ENCODE measurements around the gene TMEM235.

TMEM235 gene

DNA sequence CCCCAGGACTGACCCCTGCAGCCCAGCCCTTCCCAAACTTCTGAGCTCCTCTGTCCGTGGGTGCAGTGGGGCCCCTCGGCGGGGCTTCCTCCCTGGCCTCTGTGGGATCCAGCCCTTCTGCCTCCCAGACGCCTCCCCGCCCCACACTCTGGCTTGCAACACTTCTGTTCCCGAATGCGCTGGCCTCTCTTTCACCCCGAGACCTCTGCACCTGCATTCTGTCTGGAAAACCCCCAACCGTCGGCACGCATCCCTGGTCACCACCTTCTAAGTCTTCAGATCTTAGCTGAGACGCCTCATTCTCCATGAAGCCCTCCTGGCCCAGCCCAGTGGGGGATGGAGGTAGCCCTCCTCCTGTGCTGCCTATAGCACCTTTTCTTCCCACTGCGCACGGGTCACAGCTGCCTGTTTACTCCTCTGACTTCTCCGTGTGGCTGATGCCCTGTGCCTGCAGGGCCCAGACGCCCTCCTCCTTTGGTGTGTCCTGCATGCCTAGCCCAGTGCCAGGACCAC lies 26.4 kb downstream of the TMEM235 start:
- Histone ChIP-seq H3K27ac (ENCODE audit: low read length) (peak overlapping the region; percentile 33; the same call in 1 of the 2 replicates), H3K9me3 (ENCODE audit: insufficient read depth, low read length) (no peaks in the 10 kb centered on the region), H3K27me3 (ENCODE audit: low read depth, low read length) (no peaks in the 10 kb centered on the region), H2AFZ (ENCODE audit: low read depth, low read length) (no peak overlapping the region; the same call in 1 of the 2 replicates), H4K20me1 (ENCODE audit: insufficient read depth, low read length) (no peaks in the 10 kb centered on the region), H3K36me3 (replicated peaks; ENCODE audit: low read depth, low read length) (no peaks in the 10 kb centered on the region), H3K79me2 (ENCODE audit: low read length) (no peaks in the 10 kb centered on the region), H3K4me2 (ENCODE audit: low read length) (peak overlapping the region; percentile 91), H3K4me3 (ENCODE audit: low read length) (peak overlapping the region; percentile 75), H3K9ac (ENCODE audit: low read length) (peak overlapping the region; percentile 62), H3K4me1 (ENCODE audit: low read length) (peaks cover 46% of the 10 kb centered on the region)
- TF ChIP-seq EZH2phosphoT487 (IDR thresholded peaks at IDR 0.05; ENCODE audit: low read depth), result no peak
- TF ChIP-seq, protein P1, sequence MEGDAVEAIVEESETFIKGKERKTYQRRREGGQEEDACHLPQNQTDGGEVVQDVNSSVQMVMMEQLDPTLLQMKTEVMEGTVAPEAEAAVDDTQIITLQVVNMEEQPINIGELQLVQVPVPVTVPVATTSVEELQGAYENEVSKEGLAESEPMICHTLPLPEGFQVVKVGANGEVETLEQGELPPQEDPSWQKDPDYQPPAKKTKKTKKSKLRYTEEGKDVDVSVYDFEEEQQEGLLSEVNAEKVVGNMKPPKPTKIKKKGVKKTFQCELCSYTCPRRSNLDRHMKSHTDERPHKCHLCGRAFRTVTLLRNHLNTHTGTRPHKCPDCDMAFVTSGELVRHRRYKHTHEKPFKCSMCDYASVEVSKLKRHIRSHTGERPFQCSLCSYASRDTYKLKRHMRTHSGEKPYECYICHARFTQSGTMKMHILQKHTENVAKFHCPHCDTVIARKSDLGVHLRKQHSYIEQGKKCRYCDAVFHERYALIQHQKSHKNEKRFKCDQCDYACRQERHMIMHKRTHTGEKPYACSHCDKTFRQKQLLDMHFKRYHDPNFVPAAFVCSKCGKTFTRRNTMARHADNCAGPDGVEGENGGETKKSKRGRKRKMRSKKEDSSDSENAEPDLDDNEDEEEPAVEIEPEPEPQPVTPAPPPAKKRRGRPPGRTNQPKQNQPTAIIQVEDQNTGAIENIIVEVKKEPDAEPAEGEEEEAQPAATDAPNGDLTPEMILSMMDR (IDR thresholded peaks at IDR 0.05; ENCODE audit: low read depth, low read length), result no peak

DNA sequence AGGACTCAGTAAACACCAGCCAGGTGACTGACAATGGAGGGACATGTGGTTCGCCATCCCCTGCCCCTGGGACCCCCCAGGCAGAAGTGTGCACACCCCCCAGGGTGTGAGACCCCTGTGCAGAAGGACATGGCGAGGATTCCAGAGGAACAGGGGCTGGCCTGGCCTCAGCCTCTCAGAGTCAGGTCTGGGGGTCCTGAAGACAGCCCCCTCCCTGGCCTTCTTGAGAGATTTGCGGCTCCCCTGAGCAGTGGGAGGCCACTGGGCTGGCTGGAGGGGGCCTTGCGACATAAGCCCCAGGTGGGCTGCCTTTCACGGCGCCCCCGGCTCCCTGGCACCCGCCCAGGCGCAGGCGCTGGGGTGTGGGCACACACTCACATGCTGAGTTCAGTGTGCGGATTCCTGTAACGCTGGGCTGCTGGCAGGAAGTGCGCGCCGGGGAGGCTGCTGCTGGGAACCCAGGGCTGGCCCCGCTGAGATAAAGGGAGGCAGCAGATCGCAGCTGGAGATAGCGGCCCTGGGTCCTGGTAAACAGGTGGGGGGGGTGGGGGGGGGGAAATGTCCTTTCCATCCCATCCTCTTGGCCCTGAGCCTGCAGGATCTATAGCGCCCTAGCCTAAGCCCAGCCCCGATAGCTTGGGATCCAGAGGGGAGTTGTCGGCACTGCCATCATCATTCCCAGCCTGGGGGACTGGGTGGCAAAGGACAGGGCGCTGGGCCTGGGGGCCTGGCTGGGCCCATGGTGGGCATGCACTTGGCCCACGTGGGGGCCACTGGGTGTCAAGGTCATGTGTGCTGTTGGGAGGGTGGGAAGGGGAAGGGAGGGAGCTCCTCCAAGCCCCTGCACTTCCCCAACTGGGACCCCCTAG lies 27.1 kb downstream of the TMEM235 start:
- Histone ChIP-seq H3K27me3 (ENCODE audit: low read depth, low read length) (no peaks in the 10 kb centered on the region), H3K4me3 (ENCODE audit: low read length) (peak overlapping the region; percentile 75), H3K9me3 (ENCODE audit: insufficient read depth, low read length) (no peaks in the 10 kb centered on the region), H2AFZ (ENCODE audit: low read depth, low read length) (peak overlapping the region; percentile 29; the same call in 1 of the 2 replicates), H3K79me2 (ENCODE audit: low read length) (no peaks in the 10 kb centered on the region), H3K27ac (ENCODE audit: low read length) (peak overlapping the region; percentile 33; the same call in 1 of the 2 replicates), H3K9ac (ENCODE audit: low read length) (peak overlapping the region; percentile 62), H3K4me1 (ENCODE audit: low read length) (peaks cover 47% of the 10 kb centered on the region), H3K36me3 (replicated peaks; ENCODE audit: low read depth, low read length) (no peaks in the 10 kb centered on the region), H3K4me2 (ENCODE audit: low read length) (peak overlapping the region; percentile 91), H4K20me1 (ENCODE audit: insufficient read depth, low read length) (no peaks in the 10 kb centered on the region)
- TF ChIP-seq EZH2phosphoT487 (IDR thresholded peaks at IDR 0.05; ENCODE audit: low read depth), result no peak
- TF ChIP-seq, protein P1 (IDR thresholded peaks at IDR 0.05; ENCODE audit: low read depth, low read length), result no peak

DNA sequence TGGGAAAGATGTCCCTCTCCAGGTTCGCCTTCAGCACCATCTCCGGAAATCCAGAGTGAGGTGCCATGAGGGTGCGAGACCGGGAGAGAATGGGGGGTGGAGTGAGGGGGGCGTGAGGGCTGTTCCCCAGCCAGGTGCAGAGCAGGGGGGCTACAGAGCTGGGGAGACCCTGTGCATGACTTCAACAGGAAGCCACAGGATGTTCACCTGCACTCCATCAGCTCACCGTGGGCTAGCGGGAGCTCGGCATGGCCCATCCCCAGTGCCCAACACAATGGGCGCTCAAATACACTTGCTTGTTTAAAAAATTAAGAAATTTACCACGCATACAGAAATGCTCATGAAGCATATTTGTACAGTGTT lies 27.7 kb downstream of the TMEM235 start:
- TF ChIP-seq EZH2phosphoT487 (IDR thresholded peaks at IDR 0.05; ENCODE audit: low read depth), result no peak
- TF ChIP-seq, protein P1 (IDR thresholded peaks at IDR 0.05; ENCODE audit: low read depth, low read length), result no peak
- H3K79me2 ChIP-seq (ENCODE audit: low read length), result no peaks in the 10 kb centered on the region
- no peak overlapping the region for H2AFZ ChIP-seq (ENCODE audit: low read depth, low read length)
- H3K4me3 ChIP-seq (ENCODE audit: low read length), result no peak overlapping the region
- no peaks in the 10 kb centered on the region for H3K27me3 ChIP-seq (ENCODE audit: low read depth, low read length)
- peak overlapping the region; percentile 91; the same call in 1 of the 2 replicates for H3K4me2 ChIP-seq (ENCODE audit: low read length)
- H3K4me1 ChIP-seq (ENCODE audit: low read length), result peaks cover 47% of the 10 kb centered on the region
- no peak overlapping the region for H3K27ac ChIP-seq (ENCODE audit: low read length)
- H3K9ac ChIP-seq (ENCODE audit: low read length), result no peak overlapping the region
- H4K20me1 ChIP-seq (ENCODE audit: insufficient read depth, low read length), result no peaks in the 10 kb centered on the region
- H3K36me3 ChIP-seq (replicated peaks; ENCODE audit: low read depth, low read length), result no peaks in the 10 kb centered on the region
- H3K9me3 ChIP-seq (ENCODE audit: insufficient read depth, low read length), result no peaks in the 10 kb centered on the region

DNA sequence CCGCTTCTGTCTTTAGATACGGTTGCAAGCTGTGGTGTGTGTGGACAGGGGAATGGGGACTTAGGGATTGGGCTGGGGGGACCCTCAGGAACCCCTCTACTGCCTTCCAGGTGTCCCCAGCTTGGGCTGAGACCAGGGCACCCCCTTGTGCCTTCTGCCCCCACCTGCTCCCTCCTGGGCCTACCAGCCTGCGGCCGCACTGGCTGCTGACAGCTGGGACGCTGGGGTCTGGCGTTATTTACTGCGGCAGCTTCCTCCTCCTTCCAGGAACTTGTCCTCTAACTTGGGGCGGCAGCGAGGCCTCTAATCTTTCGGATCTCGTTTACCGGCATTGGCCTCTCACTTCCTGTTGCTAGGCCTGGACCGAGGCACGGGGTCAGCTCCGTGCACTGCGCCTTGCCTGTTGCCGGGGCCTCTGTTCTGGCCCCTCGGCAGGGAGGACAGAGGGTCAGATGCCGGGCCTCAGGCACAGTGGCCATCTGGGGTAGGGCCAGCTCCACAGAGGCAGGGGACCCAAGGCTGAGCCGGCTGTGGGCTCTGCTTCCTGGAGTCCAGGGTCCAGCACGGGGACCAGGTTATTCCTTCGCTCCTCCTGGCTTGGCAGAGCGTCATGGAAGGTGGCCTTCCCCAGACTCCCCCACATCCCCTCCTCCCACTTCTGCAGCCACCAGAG lies 31.8 kb downstream of the TMEM235 start:
- Histone ChIP-seq H3K4me3 (ENCODE audit: low read length) (no peak overlapping the region), H3K36me3 (replicated peaks; ENCODE audit: low read depth, low read length) (no peaks in the 10 kb centered on the region), H3K27ac (ENCODE audit: low read length) (no peak overlapping the region), H4K20me1 (ENCODE audit: insufficient read depth, low read length) (no peaks in the 10 kb centered on the region), H3K9ac (ENCODE audit: low read length) (peak overlapping the region; percentile 9; the same call in 1 of the 2 replicates), H3K4me1 (ENCODE audit: low read length) (peaks cover 17% of the 10 kb centered on the region), H3K9me3 (ENCODE audit: insufficient read depth, low read length) (no peaks in the 10 kb centered on the region), H3K27me3 (ENCODE audit: low read depth, low read length) (peaks cover 3% of the 10 kb centered on the region; the same call in 1 of the 2 replicates), H3K4me2 (ENCODE audit: low read length) (peak overlapping the region; percentile 20; the same call in 1 of the 2 replicates), H3K79me2 (ENCODE audit: low read length) (no peaks in the 10 kb centered on the region), H2AFZ (ENCODE audit: low read depth, low read length) (peak overlapping the region; percentile 36; the same call in 1 of the 2 replicates)
- TF ChIP-seq EZH2phosphoT487 (IDR thresholded peaks at IDR 0.05; ENCODE audit: low read depth), result no peak
- TF ChIP-seq, protein P1 (IDR thresholded peaks at IDR 0.05; ENCODE audit: low read depth, low read length), result no peak
